Ureter (tissue), 1 donor: ENCODE measurements around the gene MPDU1. TPM values are rescaled to one million over a fixed set of nuclear protein-coding genes. Genes with fewer than 3 reads are reported as not detected.

Source experiments
- DNase-seq: peaks from one replicate; pipeline ENCODE4 v3.0.0-alpha.2; 2020; ENCODE audit warnings: low spot score
- total RNA-seq: library from RNA; stranded (reverse); gene quantifications from one replicate; pipeline ENCODE4 v1.2.4, GENCODE V29; 2023
- donor health status: DM: yes; HTN: yes; CAD: no.

The MPDU1 gene
- total RNA-seq = 68.1 TPM

- DNase-seq = peak; percentile 97
Measured at GRCh38 chr17:7583253-7584109, at the start of gene MPDU1. Gene MPDU1 (plus strand): TSS chr17:7583852. CDS start chr17:7583863, 11 bp downstream.

- no peak for DNase-seq
Measured at GRCh38 chr17:7538050-7538449, 45.6 kb upstream of the MPDU1 start.

GRCh38 chr17:7538891-7539545 lies 44.6 kb upstream of the MPDU1 start:
- DNase-seq = no peak

- DNase-seq = no peak
Measured at GRCh38 chr17:7541074-7541621, 42.5 kb upstream of the MPDU1 start.

- no peak for DNase-seq
Measured at GRCh38 chr17:7544911-7545310, 38.7 kb upstream of the MPDU1 start.

- DNase-seq = peak; percentile 74
Measured at GRCh38 chr17:7548585-7549400, 34.9 kb upstream of the MPDU1 start, which contains the start of gene TNFSF12. Gene TNFSF12 (plus strand): TSS chr17:7549058. CDS start chr17:7549154, 96 bp downstream.

- no peak for DNase-seq
Measured at GRCh38 chr17:7549401-7550055, 34.1 kb upstream of the MPDU1 start.

GRCh38 chr17:7550344-7550743 lies 33.3 kb upstream of the MPDU1 start:
- DNase-seq = no peak

- DNase-seq = no peak
Measured at GRCh38 chr17:7551396-7551795, 32.3 kb upstream of the MPDU1 start.

GRCh38 chr17:7552621-7553051 lies 31.0 kb upstream of the MPDU1 start:
- DNase-seq = no peak

- DNase-seq = no peak
Measured at GRCh38 chr17:7553356-7553755, 30.3 kb upstream of the MPDU1 start.

GRCh38 chr17:7555320-7555948 lies 28.2 kb upstream of the MPDU1 start:
- DNase-seq = no peak

GRCh38 chr17:7556627-7557026 lies 27.0 kb upstream of the MPDU1 start:
- DNase-seq = no peak

GRCh38 chr17:7557147-7557764 lies 26.4 kb upstream of the MPDU1 start:
- DNase-seq = no peak

GRCh38 chr17:7557775-7558543 lies 25.7 kb upstream of the MPDU1 start:
- DNase-seq = peak; percentile 91

- no peak for DNase-seq
Measured at GRCh38 chr17:7558544-7559319, 24.9 kb upstream of the MPDU1 start, which contains the start of gene TNFSF13. Gene TNFSF13 (plus strand): TSS chr17:7558750. CDS start chr17:7559040, 290 bp downstream.

GRCh38 chr17:7559320-7560171 lies 24.1 kb upstream of the MPDU1 start:
- DNase-seq = no peak
